GM10248 (cell line): ENCODE data around the gene ZNF587.
"Not testable (repeated sequence)": the region's sequence is repeated elsewhere in the genome, so short reads cannot be mapped to it uniquely, and the experiment has no call there.

Source experiments
- CTCF ChIA-PET: fragments of 300-600 bp; sonication (Branson Sonifier 250); formaldehyde crosslinking; extraction: SDS; loops from one replicate; lab custom pipeline; 2021; ENCODE audit warnings: antibody characterized with exemption; lab: Yijun Ruan, JAX
- POLR2A ChIA-PET: fragments of 350-650 bp; sonication (Branson Sonifier 250); formaldehyde crosslinking; extraction: SDS; loops from one replicate; lab custom pipeline; 2020; ENCODE audit warnings: antibody characterized with exemption; lab: Yijun Ruan, JAX
- DNase-seq: peaks from one replicate; pipeline ENCODE4 v3.0.0; 2012; ENCODE audit errors: extremely low spot score
- CTCF ChIP-seq: IDR thresholded peaks from 2 replicates; pipeline ENCODE4 v1.5.1; 2012; ENCODE audit warnings: mild to moderate bottlenecking, low read depth; ENCODE audit errors: extremely low read depth, missing control alignments, control extremely low read depth

The ZNF587 gene

GRCh38 chr19:57849666-57850473 is at the start of gene ZNF587:
TSS of gene ZNF587 (plus strand) at chr19:57849859. CDS start at chr19:57850039, 180 bp downstream.
- CTCF ChIA-PET, result interaction anchor here (1.5 kb wide), 1 partner anchor 49 kb away, joined by 3 read pairs; no protein-coding TSS in a partner anchor
- POLR2A ChIA-PET, result not testable (repeated sequence)
- DNase-seq, result peak; percentile 81

GRCh38 chr19:57800696-57801095 is 49.0 kb upstream of the ZNF587 start:
- TF ChIP-seq CTCF, result no peak
- ChIA-PET POLR2A (interaction anchor here (0.6 kb wide), 1 partner anchor 583 kb away, joined by 3 read pairs; no protein-coding TSS in a partner anchor), CTCF (interaction anchor here (0.8 to 1.5 kb wide), 4 partner anchors 18 to 103 kb away, joined by 3 read pairs; partner anchors contain the start of genes ZNF587 and ZNF587B)
- DNase-seq, result no peak

GRCh38 chr19:57802269-57802668 is 47.4 kb upstream of the ZNF587 start:
- peak; percentile 57 for DNase-seq
- POLR2A ChIA-PET, result no interaction called here
- peak; percentile 38 for TF ChIP-seq CTCF
- CTCF ChIA-PET, result interaction anchor here (1.0 kb wide), 1 partner anchor 26 kb away, joined by 3 read pairs; no protein-coding TSS in a partner anchor

- no peak for TF ChIP-seq CTCF
- ChIA-PET CTCF (no interaction called here), POLR2A (no interaction called here)
- DNase-seq, result no peak
These were observed 46.4 kb upstream of the ZNF587 start for GRCh38 chr19:57803265-57803593.

GRCh38 chr19:57803594-57804325 is 45.9 kb upstream of the ZNF587 start:
- DNase-seq, result no peak
- no peak for TF ChIP-seq CTCF
- ChIA-PET POLR2A (interaction anchor here (0.5 kb wide), 1 partner anchor 667 kb away, joined by 7 read pairs; no protein-coding TSS in a partner anchor), CTCF (no interaction called here)

GRCh38 chr19:57807541-57807940 is 42.1 kb upstream of the ZNF587 start:
- POLR2A ChIA-PET, result interaction anchor here (0.6 kb wide), 1 partner anchor 36 kb away, joined by 4 read pairs; no protein-coding TSS in a partner anchor
- CTCF ChIA-PET, result no interaction called here
- DNase-seq, result no peak
- TF ChIP-seq CTCF, result no peak

GRCh38 chr19:57810410-57811295 is 39.0 kb upstream of the ZNF587 start:
- CTCF ChIA-PET, DNase-seq: not testable (repeated sequence)
- POLR2A ChIA-PET, result interaction anchor here (0.6 kb wide), 1 partner anchor 382 kb away, joined by 3 read pairs; no protein-coding TSS in a partner anchor
